RKO (cell line): ENCODE measurements around the gene GRK6.

Experiments
- DNase-seq: peaks from one replicate; pipeline ENCODE4 v3.0.0-alpha.2; 2016; ENCODE audit warnings: low spot score

Gene GRK6

GRCh38 chr5:177453852-177454396 is 27.4 kb downstream of the GRK6 start:
- peak; percentile 49 for DNase-seq

DNA sequence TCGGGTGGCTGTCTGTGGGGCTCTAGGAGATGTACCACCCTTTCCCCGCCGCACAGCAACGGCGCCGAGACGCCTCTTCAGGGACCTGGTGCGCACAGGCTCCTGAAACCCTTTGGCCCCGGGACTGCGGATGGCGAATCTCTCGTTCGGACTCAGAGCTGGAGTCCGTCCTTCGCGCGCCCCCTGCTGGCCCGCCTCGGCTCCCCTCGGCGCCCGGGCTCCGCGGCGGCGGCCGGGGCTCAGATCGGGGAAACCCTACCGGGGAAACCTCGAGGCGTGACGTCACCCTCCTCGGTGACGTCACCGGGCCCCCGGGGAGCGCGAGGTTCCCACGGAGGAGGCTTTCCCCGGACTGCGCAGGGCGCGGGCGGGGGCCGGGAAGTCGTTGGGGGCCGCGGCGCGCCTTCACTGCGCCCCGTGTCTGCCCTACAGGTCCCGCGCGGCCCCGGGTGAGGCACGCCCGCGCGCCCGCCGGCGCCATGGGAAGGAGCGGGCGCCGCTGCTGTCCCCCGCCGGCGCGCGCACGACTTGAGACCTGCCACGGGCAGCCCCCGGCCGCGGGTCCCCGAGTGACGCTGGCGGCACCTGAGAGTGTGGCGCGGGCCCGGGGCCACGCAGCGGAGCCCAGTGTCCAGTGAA is 28.0 kb downstream of the GRK6 start:
- DNase-seq: peak; percentile 91

- peak; percentile 84 for DNase-seq
These were observed 28.7 kb downstream of the GRK6 start for GRCh38 chr5:177455036-177455660.

DNA sequence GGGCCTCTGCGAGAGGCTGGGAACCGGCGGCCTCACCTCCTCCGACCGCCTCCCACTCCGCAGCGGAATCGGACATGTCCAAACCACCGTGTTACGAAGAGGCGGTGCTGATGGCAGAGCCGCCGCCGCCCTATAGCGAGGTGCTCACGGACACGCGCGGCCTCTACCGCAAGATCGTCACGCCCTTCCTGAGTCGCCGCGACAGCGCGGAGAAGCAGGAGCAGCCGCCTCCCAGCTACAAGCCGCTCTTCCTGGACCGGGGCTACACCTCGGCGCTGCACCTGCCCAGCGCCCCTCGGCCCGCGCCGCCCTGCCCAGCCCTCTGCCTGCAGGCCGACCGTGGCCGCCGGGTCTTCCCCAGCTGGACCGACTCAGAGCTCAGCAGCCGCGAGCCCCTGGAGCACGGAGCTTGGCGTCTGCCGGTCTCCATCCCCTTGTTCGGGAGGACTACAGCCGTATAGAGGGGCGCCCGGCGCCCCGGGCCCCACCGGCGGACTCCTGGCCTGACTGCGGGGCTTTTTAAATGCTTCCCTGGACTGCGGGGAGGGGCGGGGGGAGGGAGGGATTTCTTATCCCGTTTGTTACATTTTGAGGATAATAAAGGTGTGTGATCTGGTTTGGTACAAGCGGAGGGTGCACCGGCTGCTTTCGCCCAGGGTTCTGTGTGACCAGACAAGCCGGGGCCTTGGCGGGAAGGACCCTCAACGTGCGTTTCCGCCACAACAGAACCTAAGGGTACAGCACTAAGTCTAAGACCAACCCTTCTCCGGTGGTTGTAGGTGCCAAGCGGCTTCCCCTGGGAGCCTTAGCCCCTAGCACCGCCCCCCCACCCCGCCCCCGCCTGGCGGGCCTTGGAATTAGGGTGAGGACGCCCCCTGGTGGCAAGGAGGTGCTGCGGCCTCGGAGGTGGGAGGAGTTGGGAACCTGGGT is 29.4 kb downstream of the GRK6 start:
- DNase-seq: peak; percentile 92

DNA sequence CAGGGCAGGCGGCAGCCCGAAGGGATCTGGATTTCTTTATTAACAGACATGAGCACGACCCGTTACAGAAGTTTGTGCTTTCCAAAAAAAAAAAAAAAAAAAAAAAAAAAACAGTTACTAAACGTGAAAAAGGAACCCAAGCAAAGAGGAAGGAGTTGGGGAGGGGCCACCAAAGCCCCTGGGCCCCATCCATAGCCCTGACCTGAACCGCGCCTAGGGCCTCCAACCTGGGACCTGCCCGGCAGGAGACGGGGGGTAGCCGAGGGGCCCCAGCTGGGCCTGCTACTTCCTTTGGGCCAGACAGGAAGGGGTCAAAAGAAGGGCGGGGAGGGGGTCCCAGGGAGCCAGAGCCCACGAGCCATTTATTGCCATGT is 30.1 kb downstream of the GRK6 start:
- DNase-seq: no peak

GRCh38 chr5:177456976-177457851 is 30.7 kb downstream of the GRK6 start:
- DNase-seq: peak; percentile 99

DNA sequence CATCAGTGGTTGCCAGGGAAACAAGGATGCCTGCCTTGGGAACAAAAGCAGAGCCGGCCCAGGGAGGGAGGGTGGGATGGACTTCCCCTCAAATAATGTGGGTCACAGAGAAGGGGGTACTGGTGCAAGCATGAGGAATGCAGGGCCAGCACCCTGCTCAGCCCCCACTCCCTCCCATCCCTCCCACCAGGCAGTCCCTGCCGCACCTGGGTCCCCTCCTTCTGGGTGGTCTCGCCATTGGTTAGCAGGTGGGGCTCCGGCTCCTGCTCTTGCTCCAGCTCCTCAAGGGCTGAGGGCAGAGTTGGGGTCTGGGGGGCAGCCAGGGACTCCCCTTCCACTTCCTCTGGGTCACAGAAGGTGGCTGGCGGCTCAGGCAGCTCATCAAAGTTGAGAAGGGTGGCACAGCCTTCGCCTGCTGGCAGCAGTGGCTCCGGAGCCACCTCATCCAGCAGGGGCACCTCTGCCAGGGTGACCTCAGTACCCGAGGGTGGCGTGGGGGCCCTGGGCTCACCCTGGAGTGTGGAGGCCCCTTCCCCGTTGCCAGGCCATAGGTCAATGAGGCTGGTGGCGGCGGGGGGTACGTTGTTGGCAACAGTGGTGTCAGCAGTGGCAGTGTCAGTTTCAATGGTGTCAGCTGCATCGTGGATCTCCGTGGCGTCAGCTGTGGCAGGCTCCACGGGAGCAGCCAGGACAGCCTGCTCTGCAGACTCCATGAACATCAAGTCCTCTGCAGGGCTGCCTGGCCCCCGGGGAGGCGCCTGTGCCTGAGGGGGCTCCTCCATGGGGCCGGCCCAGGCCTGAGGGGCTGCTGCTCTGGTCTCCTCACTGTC is 31.6 kb downstream of the GRK6 start:
- no peak for DNase-seq

GRCh38 chr5:177458912-177459350 is 32.5 kb downstream of the GRK6 start:
- DNase-seq: peak; percentile 59

- DNase-seq: no peak
These were observed 32.9 kb downstream of the GRK6 start for GRCh38 chr5:177459357-177459756.

DNA sequence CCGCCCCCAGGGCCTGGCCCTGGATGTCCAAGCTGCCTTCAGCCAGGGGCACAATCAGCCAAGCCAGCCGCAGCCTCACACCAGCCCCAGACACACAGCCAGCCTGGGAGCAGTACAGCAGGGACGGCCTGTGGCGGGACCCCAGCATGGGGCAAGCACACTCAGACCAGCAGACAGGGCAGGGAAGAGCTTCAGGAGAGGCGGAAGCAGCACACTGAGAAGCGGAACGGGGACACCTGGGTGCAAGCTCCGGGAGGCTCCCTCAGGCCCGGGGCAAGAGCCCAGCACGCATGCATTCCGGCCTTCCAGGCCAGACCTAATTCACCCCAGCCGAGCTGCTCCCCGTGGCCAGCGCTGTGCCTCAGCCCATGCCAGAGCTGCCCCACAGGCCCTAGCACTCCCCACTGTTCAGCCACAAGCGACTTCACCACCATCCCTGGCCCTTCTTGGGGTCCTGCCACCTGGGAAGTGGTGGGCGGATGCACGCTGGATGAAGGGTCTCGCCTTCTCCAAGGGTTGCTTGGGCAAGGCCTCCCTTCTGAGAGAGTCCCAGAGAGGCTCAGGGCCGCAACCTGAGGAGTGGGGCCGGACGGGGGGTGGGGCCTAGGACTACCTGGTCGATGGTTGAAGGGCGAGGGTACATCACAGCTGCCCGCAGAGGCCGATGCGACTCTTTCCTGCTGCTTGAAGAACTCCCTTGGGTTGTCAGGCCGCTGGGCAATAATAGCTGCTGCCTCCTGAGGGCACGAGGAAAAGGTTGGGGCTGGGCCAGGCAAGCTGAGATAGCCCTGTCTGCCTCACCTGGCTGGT is 33.5 kb downstream of the GRK6 start:
- DNase-seq: no peak

GRCh38 chr5:177462021-177462670 is 35.7 kb downstream of the GRK6 start:
- DNase-seq: no peak

- no peak for DNase-seq
These were observed 38.6 kb downstream of the GRK6 start for GRCh38 chr5:177465044-177465443.

GRCh38 chr5:177466861-177467260 is 40.4 kb downstream of the GRK6 start:
- DNase-seq: no peak

DNA sequence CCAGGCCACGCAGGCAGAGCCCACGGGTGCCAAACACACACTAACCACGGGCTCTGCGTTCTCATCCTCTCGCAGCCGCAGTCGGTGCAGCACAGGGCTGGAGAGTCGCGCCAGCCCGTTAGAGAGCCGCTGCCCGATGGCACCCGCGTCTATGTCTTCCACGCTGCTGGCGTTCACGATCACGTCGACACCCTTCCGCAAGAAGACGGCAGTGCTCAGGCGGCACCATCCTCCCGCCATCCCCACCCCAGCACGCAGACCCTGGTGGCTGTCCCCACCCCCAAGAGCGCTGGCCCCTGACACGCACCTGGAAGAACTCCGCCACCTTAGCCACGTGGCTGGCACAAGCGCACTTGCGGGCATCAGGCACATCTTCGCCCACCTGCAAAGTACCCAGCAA is 41.0 kb downstream of the GRK6 start:
- DNase-seq: no peak

- DNase-seq: no peak
These were observed 41.8 kb downstream of the GRK6 start for GRCh38 chr5:177468329-177468684.

- no peak for DNase-seq
These were observed 42.5 kb downstream of the GRK6 start for GRCh38 chr5:177468685-177469628.

DNA sequence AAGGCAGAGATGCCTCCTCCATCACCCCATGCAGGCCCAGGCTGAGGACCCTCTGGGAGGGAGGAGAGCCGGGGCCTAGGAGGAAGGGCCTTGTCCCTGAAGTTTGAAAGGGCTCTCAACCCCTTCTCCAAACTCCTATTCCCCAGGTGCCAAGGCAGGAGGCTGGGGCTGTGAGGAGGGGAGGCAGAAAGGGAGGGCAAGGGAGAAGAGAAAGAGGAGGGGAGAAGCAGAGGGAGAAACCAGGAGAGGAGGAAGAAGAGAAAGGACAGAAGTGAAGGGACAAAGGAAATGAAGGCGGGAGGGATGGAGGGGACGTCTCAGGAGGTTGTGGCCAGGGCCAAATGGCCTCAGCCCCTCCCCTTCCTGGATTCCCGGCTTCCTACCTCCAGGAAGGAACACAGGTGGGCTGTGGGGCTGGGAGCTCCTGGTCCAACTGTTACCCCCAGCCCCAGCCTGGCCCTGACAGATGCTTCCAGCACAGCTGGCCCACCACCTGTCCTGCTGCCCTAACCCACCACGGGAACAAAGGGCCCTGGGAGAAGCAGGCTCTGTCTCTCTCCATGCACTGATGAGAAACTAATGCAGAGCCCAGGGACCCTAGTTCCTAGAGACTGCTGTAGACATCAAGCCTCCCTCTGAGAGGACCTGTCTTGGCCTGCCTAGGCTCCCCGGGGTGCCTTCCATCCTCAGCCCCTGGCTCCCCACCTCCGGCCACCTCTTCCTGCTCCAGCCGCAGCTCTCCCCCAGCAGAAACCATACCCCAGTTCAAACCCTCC is 43.5 kb downstream of the GRK6 start:
- no peak for DNase-seq
